ENCODE measurements around the gene UBE2J2. TPM values are rescaled to one million over a fixed set of nuclear protein-coding genes. Genes with fewer than 3 reads are reported as not detected.

UBE2J2 gene
- total RNA-seq, 1 experiment from 2014 or later = 83.4 TPM

GRCh38 chr1:1259540-1259939 lies 14.1 kb downstream of the UBE2J2 start:
- Histone ChIP-seq H3K18ac (ENCODE audit: insufficient read length, low read depth, low read length) (no peak overlapping the region), H2BK120ac (ENCODE audit: low read depth, low read length, poor library complexity, severe bottlenecking) (no peak overlapping the region), H4K20me1 (ENCODE audit: control insufficient read depth, insufficient read depth, insufficient read length) (no peaks in the 10 kb centered on the region), H2BK15ac (ENCODE audit: low read depth, low read length) (no peak overlapping the region), H3K23ac (ENCODE audit: insufficient read length, low read depth, low read length) (no peak overlapping the region), H3K79me2 (ENCODE audit: insufficient read depth, low read length) (no peaks in the 10 kb centered on the region), H2BK20ac (ENCODE audit: low read depth, low read length, poor library complexity, severe bottlenecking) (no peak overlapping the region), H3K9me3 (ENCODE audit: control insufficient read depth, low read depth, low read length) (no peaks in the 10 kb centered on the region), H3K27me3 (ENCODE audit: insufficient read depth, low read length) (no peaks in the 10 kb centered on the region), H4K8ac (replicated peaks; ENCODE audit: insufficient read length, low read depth, low read length) (no peak overlapping the region), H3K14ac (ENCODE audit: insufficient read depth, low read length) (no peak overlapping the region), H3K56ac (ENCODE audit: insufficient read length, low read depth, low read length) (no peak overlapping the region), H2AK5ac (ENCODE audit: insufficient read length, low read length) (no peak overlapping the region), H3K4me1 (ENCODE audit: insufficient read depth, low read length) (no peaks in the 10 kb centered on the region), H3K23me2 (ENCODE audit: insufficient read length, low read depth, low read length, poor library complexity, severe bottlenecking) (no peaks in the 10 kb centered on the region), H3K4ac (ENCODE audit: low read depth, low read length) (no peak overlapping the region), H3K27ac (ENCODE audit: insufficient read length, low read depth, low read length) (no peak overlapping the region), H2AFZ (ENCODE audit: low read length) (no peak overlapping the region), H3K9ac (ENCODE audit: extremely low read depth, insufficient read length, low read length) (no peak overlapping the region), H3K79me1 (ENCODE audit: insufficient read depth, low read depth, low read length, poor library complexity, severe bottlenecking) (no peaks in the 10 kb centered on the region), H3K4me2 (ENCODE audit: insufficient read depth, insufficient read length, low read length) (no peak overlapping the region), H2BK5ac (ENCODE audit: insufficient read length, low read length) (no peak overlapping the region), H4K91ac (ENCODE audit: insufficient read length, low read depth, low read length) (no peak overlapping the region), H4K5ac (ENCODE audit: insufficient read length, low read depth, low read length) (no peak overlapping the region), H3T11ph (ENCODE audit: low read length) (no peak overlapping the region), H2BK12ac (ENCODE audit: insufficient read length, low read depth, low read length) (no peak overlapping the region)
- no CpG with 5 or more reads among the region's 18 CpGs for WGBS (ENCODE audit: extremely low coverage, insufficient read length, low lambda C conversion rate)
- Mint-ChIP-seq H3K27me3 (ENCODE audit: low read depth) (peaks cover 3% of the 10 kb centered on the region; the same call in 1 of the 2 replicates), H3K4me1 (peaks cover 14 to 27% of the 10 kb centered on the region in 2 experiments), H3K27ac (peak overlapping the region in 2 of 3 experiments; percentile 86 to 92; a peak in 6 of 7 replicates), H3K4me3 (no peak overlapping the region; a peak in 1 of 5 replicates), H3K36me3 (ENCODE audit: insufficient read depth in 1 of 3, low read depth in 3 of 3) (peaks cover 37 to 84% (median 69%) of the 10 kb centered on the region in 3 experiments; a peak in 6 of 7 replicates), H3K9me3 (no peaks in the 10 kb centered on the region; a peak in 2 of 5 replicates)
- DNase-seq = no peak
- no peak for TF ChIP-seq CTCF (conservative IDR thresholded peaks at IDR 0.05)

All from H9 (cell line).